Measurements from ENCODE around the gene CALB2.

DNA sequence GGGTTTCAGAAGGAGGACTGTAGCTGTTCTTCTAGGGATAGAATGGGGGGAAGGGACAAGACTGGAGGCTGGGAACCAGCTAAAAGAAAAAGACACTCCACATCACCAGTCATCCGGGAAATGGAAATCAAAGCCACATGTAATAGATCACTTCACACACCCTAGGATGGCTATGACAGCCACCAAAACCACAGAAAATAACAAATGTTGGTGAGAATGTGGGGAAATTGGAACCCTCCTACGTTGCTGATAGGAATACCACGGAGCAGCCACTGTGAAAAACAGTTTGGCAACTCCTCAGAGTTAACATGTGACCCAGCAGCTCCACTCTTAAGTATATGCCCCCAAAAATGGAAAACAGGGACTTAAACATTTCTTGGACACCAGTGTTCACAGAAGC lies 81.0 kb downstream of the CALB2 start:
- TF ChIP-seq, protein P1, sequence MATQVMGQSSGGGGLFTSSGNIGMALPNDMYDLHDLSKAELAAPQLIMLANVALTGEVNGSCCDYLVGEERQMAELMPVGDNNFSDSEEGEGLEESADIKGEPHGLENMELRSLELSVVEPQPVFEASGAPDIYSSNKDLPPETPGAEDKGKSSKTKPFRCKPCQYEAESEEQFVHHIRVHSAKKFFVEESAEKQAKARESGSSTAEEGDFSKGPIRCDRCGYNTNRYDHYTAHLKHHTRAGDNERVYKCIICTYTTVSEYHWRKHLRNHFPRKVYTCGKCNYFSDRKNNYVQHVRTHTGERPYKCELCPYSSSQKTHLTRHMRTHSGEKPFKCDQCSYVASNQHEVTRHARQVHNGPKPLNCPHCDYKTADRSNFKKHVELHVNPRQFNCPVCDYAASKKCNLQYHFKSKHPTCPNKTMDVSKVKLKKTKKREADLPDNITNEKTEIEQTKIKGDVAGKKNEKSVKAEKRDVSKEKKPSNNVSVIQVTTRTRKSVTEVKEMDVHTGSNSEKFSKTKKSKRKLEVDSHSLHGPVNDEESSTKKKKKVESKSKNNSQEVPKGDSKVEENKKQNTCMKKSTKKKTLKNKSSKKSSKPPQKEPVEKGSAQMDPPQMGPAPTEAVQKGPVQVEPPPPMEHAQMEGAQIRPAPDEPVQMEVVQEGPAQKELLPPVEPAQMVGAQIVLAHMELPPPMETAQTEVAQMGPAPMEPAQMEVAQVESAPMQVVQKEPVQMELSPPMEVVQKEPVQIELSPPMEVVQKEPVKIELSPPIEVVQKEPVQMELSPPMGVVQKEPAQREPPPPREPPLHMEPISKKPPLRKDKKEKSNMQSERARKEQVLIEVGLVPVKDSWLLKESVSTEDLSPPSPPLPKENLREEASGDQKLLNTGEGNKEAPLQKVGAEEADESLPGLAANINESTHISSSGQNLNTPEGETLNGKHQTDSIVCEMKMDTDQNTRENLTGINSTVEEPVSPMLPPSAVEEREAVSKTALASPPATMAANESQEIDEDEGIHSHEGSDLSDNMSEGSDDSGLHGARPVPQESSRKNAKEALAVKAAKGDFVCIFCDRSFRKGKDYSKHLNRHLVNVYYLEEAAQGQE (IDR thresholded peaks at IDR 0.05; ENCODE audit: unreplicated experiment): no peak
- TF ChIP-seq EZH2phosphoT487 (IDR thresholded peaks at IDR 0.05; ENCODE audit: unreplicated experiment): no peak
- TF ChIP-seq, protein P2, sequence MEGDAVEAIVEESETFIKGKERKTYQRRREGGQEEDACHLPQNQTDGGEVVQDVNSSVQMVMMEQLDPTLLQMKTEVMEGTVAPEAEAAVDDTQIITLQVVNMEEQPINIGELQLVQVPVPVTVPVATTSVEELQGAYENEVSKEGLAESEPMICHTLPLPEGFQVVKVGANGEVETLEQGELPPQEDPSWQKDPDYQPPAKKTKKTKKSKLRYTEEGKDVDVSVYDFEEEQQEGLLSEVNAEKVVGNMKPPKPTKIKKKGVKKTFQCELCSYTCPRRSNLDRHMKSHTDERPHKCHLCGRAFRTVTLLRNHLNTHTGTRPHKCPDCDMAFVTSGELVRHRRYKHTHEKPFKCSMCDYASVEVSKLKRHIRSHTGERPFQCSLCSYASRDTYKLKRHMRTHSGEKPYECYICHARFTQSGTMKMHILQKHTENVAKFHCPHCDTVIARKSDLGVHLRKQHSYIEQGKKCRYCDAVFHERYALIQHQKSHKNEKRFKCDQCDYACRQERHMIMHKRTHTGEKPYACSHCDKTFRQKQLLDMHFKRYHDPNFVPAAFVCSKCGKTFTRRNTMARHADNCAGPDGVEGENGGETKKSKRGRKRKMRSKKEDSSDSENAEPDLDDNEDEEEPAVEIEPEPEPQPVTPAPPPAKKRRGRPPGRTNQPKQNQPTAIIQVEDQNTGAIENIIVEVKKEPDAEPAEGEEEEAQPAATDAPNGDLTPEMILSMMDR (conservative IDR thresholded peaks at IDR 0.05; ENCODE audit: low read depth in 2 of 2): no peak
